ENCODE measurements around the gene PIK3C2B. TPM values are rescaled to one million over a fixed set of nuclear protein-coding genes. Genes with fewer than 3 reads are reported as not detected.
A peak's percentile ranks its signal among the peaks of the same experiment; 100 is the strongest.
"Not testable (repeated sequence)": the region's sequence is repeated elsewhere in the genome, so short reads cannot be mapped to it uniquely, and the experiment has no call there.

The PIK3C2B gene
- total and polyA plus RNA-seq, 4 experiments from 2014 or later = 0.13 to 46.9 (median 23.7) TPM

DNA sequence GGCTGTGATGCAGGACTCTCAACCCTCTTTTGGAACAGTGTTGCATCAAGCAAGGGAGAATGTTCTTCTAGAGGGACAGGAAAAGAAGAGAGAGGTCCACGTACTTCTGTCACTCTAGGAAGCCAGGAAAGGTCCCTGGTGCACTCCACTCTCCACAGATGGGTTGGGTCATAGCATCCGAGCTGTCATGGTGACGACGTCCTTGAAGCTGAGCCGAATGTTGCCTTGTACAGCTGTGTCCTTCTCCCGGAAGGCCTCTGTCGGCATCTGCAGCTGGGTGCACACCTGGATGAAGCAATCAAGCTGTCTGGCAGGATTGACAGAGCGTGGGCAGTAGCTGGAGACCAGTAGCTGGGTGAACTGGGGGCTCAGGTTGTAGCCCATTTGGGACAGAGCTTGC lies 34.1 kb upstream of the PIK3C2B start:
- no peak overlapping the region for H3K4me3 Mint-ChIP-seq
- H3K4me1 Mint-ChIP-seq = peaks cover 18 to 30% (median 25%) of the 10 kb centered on the region in 4 donors
- no peak for DNase-seq
- H3K27me3 ChIP-seq (ENCODE audit: insufficient read depth, low read length) = no peaks in the 10 kb centered on the region
- H3K27ac Mint-ChIP-seq = peak overlapping the region in 2 of 7 donors; percentile 36 to 42
- no peaks in the 10 kb centered on the region for H3K27me3 Mint-ChIP-seq
- peaks cover 18% of the 10 kb centered on the region for H3K4me1 ChIP-seq (ENCODE audit: insufficient read depth, low read length)
- intact Hi-C loops (cut with micrococcal nuclease) = no loop called here
- H3K9me3 ChIP-seq (ENCODE audit: control insufficient read depth in 1 of 2, low read length in 2 of 2) = no peaks in the 10 kb centered on the region
- ChIA-PET CTCF (ENCODE audit: partially characterized antibody) (interaction anchor here (1.1 to 3.6 kb wide), 6 partner anchors 12 to 235 kb away, joined by 3 to 10 read pairs (median 3); partner anchors contain the start of gene MDM4), POLR2A (ENCODE audit: partially characterized antibody) (interaction anchor here (0.7 to 4.8 kb wide), 5 partner anchors 8 to 37 kb away, joined by 3 to 23 read pairs (median 5); partner anchors contain the start of gene MDM4)
- H3K9me3 Mint-ChIP-seq = peaks cover 0 to 4% (median 1%) of the 10 kb centered on the region in 8 donors
- peaks cover 83% of the 10 kb centered on the region for H3K36me3 ChIP-seq (ENCODE audit: insufficient read depth, low read length)
- H3K36me3 Mint-ChIP-seq = peaks cover 54 to 75% of the 10 kb centered on the region in 2 donors
- no peak overlapping the region for H3K4me3 ChIP-seq (ENCODE audit: low read length in 2 of 2)
- no peak overlapping the region for H3K27ac ChIP-seq (ENCODE audit: low read depth, low read length)

- POLR2A ChIA-PET (ENCODE audit: partially characterized antibody) = interaction anchor here (1.3 to 4.8 kb wide), 4 partner anchors 11 to 37 kb away, joined by 3 to 23 read pairs (median 10); partner anchors contain the start of gene MDM4
- Histone ChIP-seq H3K36me3 (ENCODE audit: insufficient read depth, low read length) (peaks cover 79% of the 10 kb centered on the region), H3K27ac (ENCODE audit: low read depth, low read length) (no peak overlapping the region), H3K4me1 (ENCODE audit: insufficient read depth, low read length) (peaks cover 21% of the 10 kb centered on the region), H3K4me3 (ENCODE audit: low read length in 2 of 2) (no peak overlapping the region), H3K9me3 (ENCODE audit: control insufficient read depth in 1 of 2, low read length in 2 of 2) (no peaks in the 10 kb centered on the region), H3K27me3 (ENCODE audit: insufficient read depth, low read length) (no peaks in the 10 kb centered on the region)
- Mint-ChIP-seq H3K27ac (peak overlapping the region in 1 of 7 donors; percentile 36), H3K36me3 (peaks cover 56 to 74% of the 10 kb centered on the region in 2 donors), H3K27me3 (no peaks in the 10 kb centered on the region), H3K9me3 (peaks cover 0 to 7% (median 1%) of the 10 kb centered on the region in 8 donors), H3K4me1 (peaks cover 20 to 31% (median 28%) of the 10 kb centered on the region in 4 donors), H3K4me3 (no peak overlapping the region)
- no peak for DNase-seq
- intact Hi-C loops (cut with micrococcal nuclease) = no loop called here
- CTCF ChIA-PET (ENCODE audit: partially characterized antibody) = interaction anchor here (0.8 to 3.6 kb wide), 10 partner anchors 10 to 365 kb away, joined by 3 to 11 read pairs (median 3); partner anchors contain the start of gene MDM4
Observed at GRCh38 chr1:204528241-204528640, 33.6 kb upstream of the PIK3C2B start.

DNA sequence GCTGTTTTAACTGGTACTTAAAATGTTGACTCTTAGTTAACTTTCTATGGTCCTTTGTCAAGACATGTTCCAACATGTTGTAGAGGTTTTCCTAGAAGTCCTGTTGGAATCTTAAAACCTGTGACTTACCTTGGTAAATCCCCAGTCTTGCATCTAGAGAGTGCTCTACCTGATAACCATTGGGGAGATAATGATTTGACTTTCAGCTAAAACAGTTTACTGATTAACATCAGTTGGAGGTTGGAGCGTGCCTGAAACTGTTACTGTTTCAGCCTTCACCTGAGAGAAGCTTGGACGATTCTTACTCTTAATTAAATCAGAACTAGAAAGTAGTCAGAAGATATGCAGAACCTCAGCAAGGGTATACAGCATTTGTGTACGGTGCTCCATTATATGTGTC lies 30.4 kb upstream of the PIK3C2B start:
- Histone ChIP-seq H3K9me3 (ENCODE audit: control insufficient read depth in 1 of 2, low read length in 2 of 2) (no peaks in the 10 kb centered on the region), H3K27ac (ENCODE audit: low read depth, low read length) (no peak overlapping the region), H3K27me3 (ENCODE audit: insufficient read depth, low read length) (no peaks in the 10 kb centered on the region), H3K36me3 (ENCODE audit: insufficient read depth, low read length) (peaks cover 47% of the 10 kb centered on the region), H3K4me3 (ENCODE audit: low read length in 2 of 2) (no peak overlapping the region), H3K4me1 (ENCODE audit: insufficient read depth, low read length) (peaks cover 49% of the 10 kb centered on the region)
- no peaks in the 10 kb centered on the region for H3K27me3 Mint-ChIP-seq
- intact Hi-C loops (cut with micrococcal nuclease) = no loop called here
- H3K27ac Mint-ChIP-seq = peak overlapping the region in 4 of 7 donors; percentile 29 to 71 (median 50)
- ChIA-PET POLR2A (ENCODE audit: partially characterized antibody) (interaction anchor here (0.8 to 12.9 kb wide), 7 partner anchors 9 to 114 kb away, joined by 3 to 178 read pairs (median 6); partner anchors contain the start of genes MDM4 and PIK3C2B), CTCF (ENCODE audit: partially characterized antibody) (interaction anchor here (0.9 to 3.6 kb wide), 9 partner anchors 9 to 93 kb away, joined by 3 to 11 read pairs (median 5); partner anchors contain the start of gene MDM4)
- peak overlapping the region in 3 of 8 donors; percentile 8 to 54 (median 10) for H3K4me3 Mint-ChIP-seq
- peaks cover 26 to 51% (median 41%) of the 10 kb centered on the region in 4 donors for H3K4me1 Mint-ChIP-seq
- DNase-seq = no peak
- peaks cover 0 to 7% (median 3%) of the 10 kb centered on the region in 8 donors for H3K9me3 Mint-ChIP-seq
- H3K36me3 Mint-ChIP-seq = peaks cover 41 to 55% of the 10 kb centered on the region in 2 donors

DNA sequence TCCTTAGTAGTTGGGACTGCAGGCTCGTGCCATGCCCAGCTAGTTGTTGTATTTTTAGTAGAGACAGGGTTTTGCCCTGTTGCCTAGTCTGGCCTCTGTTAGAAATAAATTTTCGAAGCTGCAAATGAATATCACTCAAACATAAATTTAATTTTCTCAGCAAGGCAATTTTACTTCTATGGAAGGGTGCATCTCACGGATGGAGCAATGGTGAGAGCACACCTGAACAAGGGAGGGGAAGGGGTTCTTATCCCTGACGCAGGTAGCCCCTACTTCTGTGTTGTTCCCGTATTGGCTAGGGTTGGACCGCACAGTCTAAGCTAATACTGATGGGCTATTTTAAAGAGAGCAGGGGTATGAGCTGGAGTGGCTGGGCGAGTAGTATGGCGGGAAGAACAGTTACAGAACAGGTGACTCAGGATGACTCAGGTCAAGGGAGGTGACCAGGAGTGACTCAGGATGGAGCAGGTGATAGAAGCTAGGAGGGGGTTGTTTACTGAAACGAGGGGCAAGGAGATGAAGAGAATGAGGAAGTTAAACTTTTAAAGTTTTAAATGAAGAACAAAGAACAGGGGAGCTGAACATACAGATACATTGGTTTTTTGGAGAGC lies 29.1 kb upstream of the PIK3C2B start:
- Histone ChIP-seq H3K36me3 (ENCODE audit: insufficient read depth, low read length) (peaks cover 35% of the 10 kb centered on the region), H3K27ac (ENCODE audit: low read depth, low read length) (no peak overlapping the region), H3K4me3 (ENCODE audit: low read length in 2 of 2) (no peak overlapping the region), H3K27me3 (ENCODE audit: insufficient read depth, low read length) (no peaks in the 10 kb centered on the region), H3K9me3 (ENCODE audit: control insufficient read depth in 1 of 2, low read length in 2 of 2) (no peaks in the 10 kb centered on the region), H3K4me1 (ENCODE audit: insufficient read depth, low read length) (peaks cover 62% of the 10 kb centered on the region)
- Mint-ChIP-seq H3K27me3 (no peaks in the 10 kb centered on the region), H3K9me3 (peaks cover 0 to 7% (median 3%) of the 10 kb centered on the region in 8 donors), H3K36me3 (peaks cover 43 to 54% of the 10 kb centered on the region in 2 donors), H3K27ac (peak overlapping the region; percentile 14 to 95 (median 67)), H3K4me3 (peak overlapping the region in 7 of 8 donors; percentile 21 to 86 (median 55)), H3K4me1 (peaks cover 32 to 62% (median 44%) of the 10 kb centered on the region in 4 donors)
- intact Hi-C loops (cut with micrococcal nuclease) = no loop called here
- CTCF ChIA-PET (ENCODE audit: partially characterized antibody) = interaction anchor here (0.9 to 2.5 kb wide), 5 partner anchors 16 to 125 kb away, joined by 3 to 10 read pairs (median 3); no protein-coding TSS in a partner anchor
- no peak for DNase-seq
- POLR2A ChIA-PET (ENCODE audit: partially characterized antibody) = interaction anchor here (0.9 to 12.9 kb wide), 4 partner anchors 11 to 29 kb away, joined by 3 to 178 read pairs (median 14); partner anchors contain the start of gene PIK3C2B

DNA sequence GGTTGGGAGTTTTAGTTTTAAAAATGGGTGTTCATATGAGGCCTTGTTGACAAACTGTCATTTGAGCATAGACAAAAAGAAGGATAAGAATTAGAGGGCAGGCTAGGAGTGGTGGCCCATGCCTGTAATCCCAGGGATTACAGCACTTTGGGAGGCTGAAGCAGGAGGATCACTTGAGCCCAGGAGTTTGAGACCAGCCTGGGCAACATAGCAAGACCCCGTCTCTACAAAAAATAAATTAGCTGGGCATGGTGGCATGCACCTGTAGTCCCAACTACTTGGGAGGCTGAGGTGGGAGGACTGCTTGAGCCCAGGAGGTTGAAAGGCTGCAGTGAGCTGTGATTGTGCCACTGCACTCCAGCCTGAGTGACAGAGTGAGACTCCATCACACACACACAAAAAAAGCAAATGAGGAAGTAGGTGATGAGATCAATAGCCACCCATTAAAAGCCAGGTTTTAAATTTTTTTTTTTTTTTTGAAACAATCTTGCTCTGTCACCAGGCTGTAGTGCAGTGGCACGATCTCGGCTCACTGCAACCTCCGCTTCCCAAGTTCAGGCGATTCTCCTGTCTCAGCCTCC lies 27.4 kb upstream of the PIK3C2B start:
- peaks cover 40 to 50% of the 10 kb centered on the region in 2 donors for H3K36me3 Mint-ChIP-seq

DNA sequence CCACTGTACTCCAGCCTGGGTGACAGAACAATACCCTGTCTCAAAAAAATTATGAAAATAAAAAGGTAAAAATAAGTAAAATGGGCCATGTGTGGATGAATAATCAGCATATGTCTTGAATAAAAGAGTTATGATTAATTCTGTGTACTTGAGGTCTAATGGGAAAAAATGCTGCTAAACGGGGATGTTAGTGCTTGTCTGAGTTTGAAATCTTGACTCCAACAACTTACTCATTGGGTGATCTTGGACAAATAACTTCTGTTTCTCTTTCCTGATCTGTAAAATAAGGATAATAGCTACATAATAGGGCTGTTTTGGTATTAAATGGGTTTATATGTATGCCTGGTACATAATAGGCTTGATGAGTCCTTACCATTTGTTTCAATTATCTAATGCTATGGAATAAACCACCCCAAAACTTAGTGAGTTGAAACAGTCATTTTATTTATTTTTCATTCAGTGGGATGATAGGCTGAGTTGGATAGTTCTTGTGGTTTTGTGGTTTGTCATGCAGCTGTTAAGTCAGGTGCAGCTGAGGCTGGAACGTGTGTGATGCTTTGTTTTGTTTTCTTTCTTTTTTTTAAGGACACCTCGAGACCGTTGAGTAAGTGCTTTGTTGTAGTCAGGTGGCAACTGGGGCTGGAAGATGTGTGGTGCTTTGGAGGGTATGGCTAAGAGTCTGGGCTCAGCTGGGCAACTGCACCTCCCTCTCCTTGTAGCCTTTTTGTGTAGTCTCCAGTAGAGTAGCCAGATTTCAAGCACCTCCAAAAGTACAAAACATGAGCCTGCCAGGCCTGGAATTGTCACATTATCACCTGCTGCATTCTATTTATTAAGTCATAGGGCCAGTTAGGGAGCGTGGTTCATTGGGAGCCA lies 26.5 kb upstream of the PIK3C2B start:
- Mint-ChIP-seq H3K27me3 (no peaks in the 10 kb centered on the region), H3K36me3 (peaks cover 35 to 44% of the 10 kb centered on the region in 2 donors), H3K4me1 (peaks cover 42 to 74% (median 45%) of the 10 kb centered on the region in 4 donors), H3K27ac (peak overlapping the region in 6 of 7 donors; percentile 90 to 96 (median 94)), H3K4me3 (peak overlapping the region; percentile 49 to 87 (median 71)), H3K9me3 (peaks cover 0 to 7% (median 3%) of the 10 kb centered on the region in 8 donors)
- DNase-seq = peak; percentile 78 to 88 (median 83)
- CTCF ChIA-PET (ENCODE audit: partially characterized antibody) = interaction anchor here (1.1 to 2.1 kb wide), 5 partner anchors 16 to 90 kb away, joined by 3 to 9 read pairs (median 4); no protein-coding TSS in a partner anchor
- H3K4me1 ChIP-seq (ENCODE audit: insufficient read depth, low read length) = peaks cover 78% of the 10 kb centered on the region
- no peaks in the 10 kb centered on the region for H3K27me3 ChIP-seq (ENCODE audit: insufficient read depth, low read length)
- H3K9me3 ChIP-seq (ENCODE audit: control insufficient read depth in 1 of 2, low read length in 2 of 2) = no peaks in the 10 kb centered on the region
- peak overlapping the region in 1 of 2 donors; percentile 8 for H3K4me3 ChIP-seq (ENCODE audit: low read length in 2 of 2)
- peaks cover 17% of the 10 kb centered on the region for H3K36me3 ChIP-seq (ENCODE audit: insufficient read depth, low read length)
- H3K27ac ChIP-seq (ENCODE audit: low read depth, low read length) = peak overlapping the region; percentile 41
- intact Hi-C loops (cut with micrococcal nuclease) = loop anchor here (1.0 kb wide), 1 partner anchor 15 kb away; no protein-coding TSS in a partner anchor
- POLR2A ChIA-PET (ENCODE audit: partially characterized antibody) = interaction anchor here (0.8 to 12.9 kb wide), 10 partner anchors 8 to 110 kb away, joined by 3 to 178 read pairs (median 6); partner anchors contain the start of gene PIK3C2B

More for the DNA sequence above, 27.4 kb upstream of the PIK3C2B start:
- Histone ChIP-seq H3K36me3 (ENCODE audit: insufficient read depth, low read length) (peaks cover 26% of the 10 kb centered on the region), H3K4me1 (ENCODE audit: insufficient read depth, low read length) (peaks cover 77% of the 10 kb centered on the region)
- not testable (repeated sequence) for H3K27me3 Mint-ChIP-seq; H3K9me3 Mint-ChIP-seq; H3K27me3 ChIP-seq (ENCODE audit: insufficient read depth, low read length); H3K9me3 ChIP-seq (ENCODE audit: control insufficient read depth in 1 of 2, low read length in 2 of 2); H3K4me3 ChIP-seq (ENCODE audit: low read length in 2 of 2); H3K27ac ChIP-seq (ENCODE audit: low read depth, low read length); DNase-seq
- peak overlapping the region in 6 of 8 donors; percentile 36 to 64 (median 47) for H3K4me3 Mint-ChIP-seq
- H3K27ac Mint-ChIP-seq = peak overlapping the region in 6 of 7 donors; percentile 86 to 96 (median 91)
- intact Hi-C loops (cut with micrococcal nuclease) = loop anchor here (1.0 kb wide), 1 partner anchor 16 kb away; no protein-coding TSS in a partner anchor
- ChIA-PET POLR2A (ENCODE audit: partially characterized antibody) (interaction anchor here (0.8 to 12.9 kb wide), 8 partner anchors 9 to 111 kb away, joined by 3 to 178 read pairs (median 8); partner anchors contain the start of gene PIK3C2B), CTCF (ENCODE audit: partially characterized antibody) (interaction anchor here (0.7 to 2.1 kb wide), 7 partner anchors 14 to 91 kb away, joined by 3 to 9 read pairs (median 4); no protein-coding TSS in a partner anchor)
- H3K4me1 Mint-ChIP-seq = peaks cover 42 to 74% (median 45%) of the 10 kb centered on the region in 4 donors

Data from CD4-positive, alpha-beta memory T cell (primary cell).